Endothelial cell of umbilical vein (primary cell): ENCODE data around the gene ABCC11.

Source experiments
- CTCF ChIP-seq, 2 donors: IDR thresholded peaks; 1 replicate in 1 of 2; 2 replicates in 1 of 2; pipeline ENCODE4 v1.5.1; 2011; ENCODE audit warnings: low read length in 2 of 2, mild to moderate bottlenecking in 2 of 2, moderate library complexity in 2 of 2, control low read depth in 1 of 2, inconsistent platforms in 1 of 2, low read depth in 1 of 2; ENCODE audit not compliant: insufficient read depth in 1 of 2; ENCODE audit errors: extremely low read depth in 1 of 2
- EZH2 ChIP-seq: IDR thresholded peaks from 2 replicates; pipeline ENCODE4 v1.6.1; 2012; ENCODE audit warnings: borderline replicate concordance, low read depth, mild to moderate bottlenecking, moderate library complexity, low read length, inconsistent platforms; ENCODE audit not compliant: severe bottlenecking
- FOS ChIP-seq: IDR thresholded peaks from 2 replicates; pipeline ENCODE4 v1.6.1; 2011; ENCODE audit warnings: mild to moderate bottlenecking, low read length, moderate library complexity, borderline replicate concordance; ENCODE audit not compliant: insufficient read depth
- GATA2 ChIP-seq: IDR thresholded peaks from 2 replicates; pipeline ENCODE4 v1.7.0; 2011; ENCODE audit warnings: low read depth, mild to moderate bottlenecking, moderate library complexity, mixed read lengths, low read length; ENCODE audit not compliant: insufficient read length, insufficient read depth
- POLR2A ChIP-seq: IDR thresholded peaks from 2 replicates; pipeline ENCODE4 v1.6.1; 2012; ENCODE audit warnings: low read depth, mild to moderate bottlenecking, control low read depth, low read length
- POLR2AphosphoS5 ChIP-seq: IDR thresholded peaks from 2 replicates; pipeline ENCODE4 v1.6.1; 2012; ENCODE audit warnings: low read depth, mild to moderate bottlenecking, control low read depth, low read length, moderate library complexity; ENCODE audit not compliant: insufficient read depth

- TF ChIP-seq POLR2A: no peak
- TF ChIP-seq POLR2AphosphoS5: no peak
- no peak for TF ChIP-seq CTCF (IDR thresholded peaks at IDR 0.05; ENCODE audit: extremely low read depth in 1 of 2, insufficient read depth in 1 of 2, low read depth in 1 of 2, low read length in 2 of 2)
- TF ChIP-seq FOS: no peak
- TF ChIP-seq EZH2: no peak
- TF ChIP-seq GATA2: no peak
Measured at GRCh38 chr16:48194828-48195556, 52.3 kb downstream of the ABCC11 start.
